H54 (cell line): ENCODE results near the gene ANKRD13C.
"Not testable (repeated sequence)": the region's sequence is repeated elsewhere in the genome, so short reads cannot be mapped to it uniquely, and the experiment has no call there.

Experiments used
- DNase-seq: peaks from one replicate; pipeline ENCODE4 v3.0.0; 2011; ENCODE audit warnings: low spot score, mixed read lengths; ENCODE audit not compliant: insufficient read length
- FAIRE-seq: peaks from 3 replicates; lab custom pipeline; 2011; peaks lifted over from hg19 to GRCh38; lab: Jason Lieb, UNC
- POLR2A ChIP-seq: IDR thresholded peaks from 2 replicates; pipeline ENCODE4 v1.6.1; 2011; ENCODE audit warnings: low read depth, mild to moderate bottlenecking, low read length

The ANKRD13C gene

DNA sequence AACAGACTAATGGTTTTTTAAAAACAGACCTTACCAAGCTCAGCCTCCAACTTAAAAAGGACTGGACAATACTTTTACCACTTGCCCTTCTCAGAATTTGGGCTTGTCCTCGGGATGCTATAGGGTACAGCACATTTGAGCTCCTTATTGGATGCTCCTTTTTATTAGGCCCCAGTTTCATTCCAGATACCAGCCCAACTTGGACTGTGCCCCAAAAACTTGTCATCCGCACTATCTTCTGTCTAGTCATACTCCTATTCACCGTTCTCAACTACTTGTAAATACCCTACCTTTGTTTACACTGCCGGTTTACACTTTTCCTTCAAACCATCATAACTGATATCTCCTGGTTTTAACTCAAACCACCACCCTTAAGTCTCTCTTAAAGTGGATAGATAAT, 17.9 kb upstream of the ANKRD13C start:
- FAIRE-seq (no peak), DNase-seq (no peak)
- no peak for TF ChIP-seq POLR2A

GRCh38 chr1:70371586-70371985, 17.1 kb upstream of the ANKRD13C start:
- FAIRE-seq, DNase-seq: not testable (repeated sequence)

- not testable (repeated sequence) for DNase-seq, FAIRE-seq
Observed at GRCh38 chr1:70367397-70367796, 12.9 kb upstream of the ANKRD13C start.

- not testable (repeated sequence) for FAIRE-seq
Observed at GRCh38 chr1:70366997-70367396, 12.5 kb upstream of the ANKRD13C start.

GRCh38 chr1:70366425-70366952, 12.0 kb upstream of the ANKRD13C start:
- FAIRE-seq, DNase-seq: not testable (repeated sequence)

More at GRCh38 chr1:70366997-70367396, 12.5 kb upstream of the ANKRD13C start:
- DNase-seq, result not testable (repeated sequence)

DNA sequence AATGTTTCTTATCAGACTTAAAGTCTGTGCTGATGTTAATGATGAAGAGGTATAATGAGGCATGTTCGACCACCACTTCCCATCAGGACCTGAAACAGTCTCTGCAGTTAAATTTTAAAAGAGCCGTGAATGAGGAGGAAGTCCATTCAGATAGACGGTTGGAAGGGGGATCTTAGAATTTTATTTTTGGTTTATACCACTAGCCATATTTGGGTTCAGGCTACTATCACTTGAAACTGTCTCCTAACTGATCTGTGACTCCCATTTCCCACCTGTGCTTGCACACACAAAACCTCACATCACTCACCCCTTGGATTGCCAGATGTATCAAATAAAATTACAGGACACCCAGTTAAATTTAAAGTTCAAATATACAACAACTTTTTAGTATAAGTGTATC, 9.9 kb upstream of the ANKRD13C start:
- DNase-seq (no peak), FAIRE-seq (no peak)
- TF ChIP-seq POLR2A, result no peak

DNA sequence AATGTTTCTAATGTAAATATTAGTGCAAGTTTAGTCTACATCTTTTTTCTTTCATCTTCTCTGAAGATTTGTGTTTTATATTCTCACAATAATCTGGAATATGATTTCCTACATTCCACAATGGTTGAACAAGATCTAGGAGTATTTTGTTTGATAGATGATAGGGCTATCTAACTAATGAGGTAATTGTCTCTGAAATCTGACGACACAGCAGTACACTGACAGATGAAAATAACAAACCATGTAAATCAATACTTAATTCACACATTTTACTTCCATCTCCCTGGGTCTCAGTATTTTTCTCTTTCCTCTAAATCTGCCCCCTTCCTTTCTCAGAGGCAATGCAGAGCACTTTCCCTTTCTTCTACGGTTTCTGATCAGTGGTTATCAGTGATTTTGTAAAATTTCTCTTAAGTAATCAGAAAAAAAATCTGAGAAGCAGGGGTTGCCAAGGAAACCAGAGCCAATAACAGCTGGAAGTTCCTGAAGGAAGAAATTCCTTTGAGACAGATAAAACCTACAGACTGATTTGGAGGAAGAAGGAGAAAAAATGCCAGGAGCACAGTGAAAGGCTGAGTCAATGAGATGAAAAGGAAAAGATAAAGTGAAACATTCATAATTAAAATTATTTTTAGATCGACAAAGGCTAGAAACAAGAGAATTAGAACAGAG, 7.3 kb upstream of the ANKRD13C start:
- no peak for TF ChIP-seq POLR2A
- DNase-seq (no peak), FAIRE-seq (peak; percentile 27)

DNA sequence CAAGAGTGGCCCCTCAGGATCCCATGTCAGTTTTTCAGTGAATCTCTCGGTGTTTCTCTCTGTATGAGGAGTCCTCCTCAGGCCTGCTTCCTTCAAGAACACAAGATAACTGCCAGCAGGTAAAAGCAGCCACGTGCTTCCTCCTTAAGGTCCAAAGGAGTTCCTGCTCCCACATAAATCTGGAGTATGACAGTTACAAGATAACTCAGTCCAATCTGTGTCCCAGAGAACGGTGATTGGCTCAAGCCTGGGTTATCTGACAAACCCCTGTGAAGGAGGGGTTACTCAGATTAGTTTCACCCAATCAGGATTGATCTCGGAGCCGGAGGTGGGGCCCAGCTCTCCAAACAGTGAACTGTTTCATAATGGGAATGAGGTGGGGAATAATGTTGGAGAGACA, 5.8 kb upstream of the ANKRD13C start:
- FAIRE-seq, result no peak
- no peak for TF ChIP-seq POLR2A
- DNase-seq, result no peak

GRCh38 chr1:70358921-70359564, 4.5 kb upstream of the ANKRD13C start:
- no peak for TF ChIP-seq POLR2A
- FAIRE-seq, result no peak
- DNase-seq, result no peak

- FAIRE-seq, result no peak
- DNase-seq, result no peak
- no peak for TF ChIP-seq POLR2A
Observed at GRCh38 chr1:70355920-70356319, 1.4 kb upstream of the ANKRD13C start.

- DNase-seq (no peak), FAIRE-seq (no peak)
- no peak for TF ChIP-seq POLR2A
Observed at GRCh38 chr1:70355111-70355407, 537 bp upstream of the ANKRD13C start.

DNA sequence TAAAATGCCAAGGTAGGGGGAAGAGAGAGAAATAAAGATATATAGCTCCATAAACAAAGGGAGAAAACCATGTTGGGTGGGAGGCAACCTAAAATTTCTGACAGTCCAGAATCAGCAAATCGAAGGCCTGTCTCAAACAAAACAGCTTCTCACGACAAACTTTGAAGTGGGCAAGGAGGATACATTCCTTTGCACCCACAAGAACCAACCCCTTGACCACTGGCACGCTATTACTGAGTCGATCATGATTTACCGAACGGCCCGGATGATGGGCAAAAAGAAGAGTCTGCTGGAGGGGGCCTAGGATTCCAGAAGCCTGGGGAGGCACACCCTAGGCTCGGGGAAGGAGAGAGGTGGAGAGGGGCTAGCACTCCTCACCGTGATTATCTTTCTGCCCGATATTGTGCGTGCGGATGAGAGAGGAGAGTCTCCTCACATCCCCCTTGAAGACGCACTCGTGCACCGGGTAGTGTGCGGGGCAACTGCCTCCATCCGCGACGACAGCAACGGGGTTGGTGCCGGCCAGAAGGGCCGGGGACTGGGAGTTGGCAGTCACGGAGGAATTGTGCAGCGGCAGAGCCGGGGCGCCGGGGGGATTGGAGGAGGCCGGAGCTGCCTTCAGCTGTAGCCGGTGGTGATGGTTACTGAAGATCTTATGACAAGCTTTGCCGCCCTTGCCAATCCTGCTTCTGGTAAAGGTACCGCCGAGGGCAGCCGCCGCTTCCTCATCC, 756 bp downstream of the ANKRD13C start:
- DNase-seq, result peak; percentile 33
- no peak for TF ChIP-seq POLR2A
- FAIRE-seq, result no peak

- TF ChIP-seq POLR2A, result no peak
- DNase-seq, result no peak
- FAIRE-seq, result no peak
Observed at GRCh38 chr1:70353044-70353443, 1.5 kb downstream of the ANKRD13C start.

- FAIRE-seq, DNase-seq: not testable (repeated sequence)
Observed at GRCh38 chr1:70349799-70350198, 4.7 kb downstream of the ANKRD13C start.
